Lower leg skin (tissue), 3 donors: ENCODE data around the gene SH3RF2.

Experiments used
- CTCF ChIP-seq, 3 donors: fragments of 450-650 bp; IDR thresholded peaks; one replicate each; pipeline ENCODE4 v1.5.1; 2016; ENCODE audit warnings: antibody characterized with exemption in 3 of 3, mild to moderate bottlenecking in 3 of 3, moderate library complexity in 2 of 3
- POLR2A ChIP-seq, 2 donors: fragments of 450-650 bp; IDR thresholded peaks; one replicate each; pipeline ENCODE4 v1.6.1; 2016 to 2017; ENCODE audit warnings: antibody characterized with exemption in 2 of 2, mild to moderate bottlenecking in 1 of 2, moderate library complexity in 1 of 2

GRCh38 chr5:145975361-145976066 is 39.1 kb downstream of the SH3RF2 start:
- TF ChIP-seq CTCF (IDR thresholded peaks at IDR 0.05) (no peak), POLR2A (IDR thresholded peaks at IDR 0.05) (no peak)
